Measurements from ENCODE around the gene HSPA4. TPM values are rescaled to one million over a fixed set of nuclear protein-coding genes. Genes with fewer than 3 reads are reported as not detected.

HSPA4 gene
- total RNA-seq, 2 donors from 2014 or later = 51.1 to 73.5 TPM

DNA sequence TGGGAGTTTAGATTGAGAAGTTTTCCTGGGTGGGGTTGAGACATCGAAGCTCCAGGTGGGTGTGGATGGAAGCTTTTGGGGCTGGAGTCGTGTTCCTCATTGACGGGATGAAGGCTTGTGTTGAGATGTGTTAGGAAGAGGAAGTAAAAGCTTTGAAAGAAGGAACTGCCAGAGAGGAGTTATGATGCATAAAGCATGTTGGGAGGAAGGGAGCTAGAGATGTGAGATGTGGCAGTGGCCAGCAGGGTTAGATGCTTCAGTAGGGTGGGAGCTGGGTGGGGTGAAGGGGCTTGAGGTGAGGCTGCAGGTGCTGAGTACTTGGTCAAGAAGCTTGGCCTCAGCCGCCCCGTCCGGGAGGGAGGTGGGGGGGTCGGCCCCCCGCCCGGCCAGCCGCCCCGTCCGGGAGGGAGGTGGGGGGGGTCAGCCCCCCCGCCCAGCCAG is 56.7 kb downstream of the HSPA4 start:
- Histone ChIP-seq H3K27ac (no peak overlapping the region), H3K4me1 (replicated peaks) (no peaks in the 10 kb centered on the region), H3K4me3 (no peak overlapping the region), H3K27me3 (replicated peaks; ENCODE audit: insufficient read depth) (no peaks in the 10 kb centered on the region), H3K36me3 (peaks cover 0 to 4% of the 10 kb centered on the region in 2 donors), H3K9me3 (no peaks in the 10 kb centered on the region)
- intact Hi-C loops (cut with DNase I) = no loop called here
- no peak for DNase-seq (ENCODE audit: low spot score)
- 76% methylated on average over 6 of the region's 13 CpGs for whole genome bisulfite sequencing
- TF ChIP-seq, protein P1, sequence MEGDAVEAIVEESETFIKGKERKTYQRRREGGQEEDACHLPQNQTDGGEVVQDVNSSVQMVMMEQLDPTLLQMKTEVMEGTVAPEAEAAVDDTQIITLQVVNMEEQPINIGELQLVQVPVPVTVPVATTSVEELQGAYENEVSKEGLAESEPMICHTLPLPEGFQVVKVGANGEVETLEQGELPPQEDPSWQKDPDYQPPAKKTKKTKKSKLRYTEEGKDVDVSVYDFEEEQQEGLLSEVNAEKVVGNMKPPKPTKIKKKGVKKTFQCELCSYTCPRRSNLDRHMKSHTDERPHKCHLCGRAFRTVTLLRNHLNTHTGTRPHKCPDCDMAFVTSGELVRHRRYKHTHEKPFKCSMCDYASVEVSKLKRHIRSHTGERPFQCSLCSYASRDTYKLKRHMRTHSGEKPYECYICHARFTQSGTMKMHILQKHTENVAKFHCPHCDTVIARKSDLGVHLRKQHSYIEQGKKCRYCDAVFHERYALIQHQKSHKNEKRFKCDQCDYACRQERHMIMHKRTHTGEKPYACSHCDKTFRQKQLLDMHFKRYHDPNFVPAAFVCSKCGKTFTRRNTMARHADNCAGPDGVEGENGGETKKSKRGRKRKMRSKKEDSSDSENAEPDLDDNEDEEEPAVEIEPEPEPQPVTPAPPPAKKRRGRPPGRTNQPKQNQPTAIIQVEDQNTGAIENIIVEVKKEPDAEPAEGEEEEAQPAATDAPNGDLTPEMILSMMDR (IDR thresholded peaks at IDR 0.05) = no peak
- TF ChIP-seq POLR2AphosphoS5 (IDR thresholded peaks at IDR 0.05) (no peak), POLR2A (IDR thresholded peaks at IDR 0.05) (no peak)

DNA sequence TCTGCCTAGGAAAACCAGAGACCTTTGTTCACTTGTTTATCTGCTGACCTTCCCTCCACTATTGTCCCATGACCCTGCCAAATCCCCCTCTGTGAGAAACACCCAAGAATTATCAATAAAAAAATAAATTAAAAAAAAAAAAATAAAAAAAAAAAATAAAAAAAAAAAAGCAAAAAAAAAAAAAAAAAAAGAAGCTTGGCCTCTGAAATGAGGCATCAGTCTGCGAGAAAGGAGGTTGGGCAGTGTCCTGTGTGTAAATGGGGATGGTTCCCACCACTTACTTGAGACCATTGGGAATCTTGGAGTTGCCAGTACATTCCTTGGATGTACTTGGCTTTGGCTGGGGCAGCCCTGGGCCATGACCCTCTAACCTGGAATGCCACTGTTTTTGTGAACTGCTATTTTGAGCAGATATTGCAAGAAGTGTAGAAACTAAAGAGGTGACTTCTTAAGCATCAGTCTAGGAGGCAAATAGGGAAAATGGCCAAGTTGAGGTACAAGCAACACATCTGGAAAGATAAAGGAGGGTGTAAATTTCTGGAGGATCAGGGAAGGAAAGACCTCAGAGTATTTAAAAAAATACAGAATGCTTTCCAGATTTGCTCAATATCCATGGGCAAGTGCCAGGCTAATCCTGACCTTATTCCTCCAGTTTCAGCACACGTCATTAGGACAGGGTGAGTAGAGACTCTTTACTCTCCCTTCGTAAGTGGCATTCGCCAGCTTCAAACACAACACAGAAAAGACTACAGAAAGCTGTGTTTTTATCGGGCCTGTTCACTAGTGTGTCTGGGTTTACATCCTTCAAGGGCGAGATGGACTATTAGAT is 58.1 kb downstream of the HSPA4 start:
- Histone ChIP-seq H3K27ac (no peak overlapping the region), H3K4me1 (replicated peaks) (no peaks in the 10 kb centered on the region), H3K9me3 (no peaks in the 10 kb centered on the region), H3K36me3 (peaks cover 0 to under 1% of the 10 kb centered on the region in 2 donors), H3K27me3 (replicated peaks; ENCODE audit: insufficient read depth) (no peaks in the 10 kb centered on the region), H3K4me3 (no peak overlapping the region)
- TF ChIP-seq, protein P1 (IDR thresholded peaks at IDR 0.05) = no peak
- no peak for TF ChIP-seq POLR2AphosphoS5 (IDR thresholded peaks at IDR 0.05)
- TF ChIP-seq POLR2A (IDR thresholded peaks at IDR 0.05) = no peak
- intact Hi-C loops (cut with DNase I) = loop anchor here (2.0 to 10.0 kb wide), 4 partner anchors 179 to 759 kb away; no protein-coding TSS in a partner anchor
- 89% methylated on average over 6 of the region's 6 CpGs for WGBS
- no peak for DNase-seq (ENCODE audit: low spot score)

DNA sequence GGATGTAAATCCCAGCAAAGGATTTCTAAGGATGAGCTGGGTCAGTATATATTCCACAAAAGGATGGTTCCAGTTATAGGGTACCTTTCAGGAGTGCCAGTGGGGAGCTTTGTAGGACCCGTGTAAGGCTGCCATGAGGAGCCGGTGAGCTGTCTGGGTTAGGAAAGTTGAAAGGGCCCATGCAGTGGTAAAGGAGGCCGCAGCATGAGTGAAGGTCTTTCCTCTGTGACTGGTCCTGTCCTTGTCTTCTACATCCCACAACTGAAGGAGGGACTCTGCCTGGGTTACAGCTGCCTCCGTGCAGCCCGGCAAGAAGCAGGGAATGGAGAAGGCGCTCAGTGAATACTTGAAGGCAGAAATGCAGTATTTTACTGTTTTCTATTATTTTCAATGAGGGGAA is 58.9 kb downstream of the HSPA4 start:
- H3K36me3 ChIP-seq = no peaks in the 10 kb centered on the region
- H3K27ac ChIP-seq = no peak overlapping the region
- TF ChIP-seq POLR2A (IDR thresholded peaks at IDR 0.05) (no peak), POLR2AphosphoS5 (IDR thresholded peaks at IDR 0.05) (no peak)
- TF ChIP-seq, protein P1 (IDR thresholded peaks at IDR 0.05) = no peak
- H3K4me3 ChIP-seq = no peak overlapping the region
- intact Hi-C loops (cut with DNase I) = loop anchor here (2.0 to 10.0 kb wide), 4 partner anchors 178 to 758 kb away; no protein-coding TSS in a partner anchor
- H3K9me3 ChIP-seq = no peaks in the 10 kb centered on the region
- no peaks in the 10 kb centered on the region for H3K27me3 ChIP-seq (replicated peaks; ENCODE audit: insufficient read depth)
- no peaks in the 10 kb centered on the region for H3K4me1 ChIP-seq (replicated peaks)
- DNase-seq (ENCODE audit: low spot score) = no peak
- 77% methylated on average over 6 of the region's 6 CpGs for WGBS

DNA sequence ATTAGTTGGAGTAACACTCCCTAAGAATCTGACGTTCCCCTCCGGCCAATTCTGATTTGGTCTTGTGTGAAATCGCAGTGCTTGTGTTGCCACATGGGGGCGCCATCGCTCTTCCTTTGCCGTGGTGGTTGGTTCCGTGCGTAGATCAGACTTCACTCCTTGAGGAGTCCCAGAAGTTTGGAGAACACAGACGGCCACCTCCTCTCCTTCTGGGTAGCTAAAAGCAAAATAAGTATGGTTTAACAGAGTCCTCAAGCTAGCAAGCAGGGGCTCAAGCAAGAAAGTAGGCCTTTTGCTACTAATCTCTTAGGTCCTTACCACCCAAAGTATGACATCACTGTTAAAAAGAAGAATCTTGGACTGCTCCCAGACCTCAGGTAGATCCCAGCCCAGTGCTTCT is 59.5 kb downstream of the HSPA4 start:
- peak; percentile 53 for TF ChIP-seq POLR2AphosphoS5 (IDR thresholded peaks at IDR 0.05)
- TF ChIP-seq POLR2A (IDR thresholded peaks at IDR 0.05) = no peak
- TF ChIP-seq, protein P1 (IDR thresholded peaks at IDR 0.05) = peak; percentile 85 to 91 (median 90)
- no peak overlapping the region for H3K4me3 ChIP-seq
- H3K9me3 ChIP-seq = no peaks in the 10 kb centered on the region
- H3K4me1 ChIP-seq (replicated peaks) = no peaks in the 10 kb centered on the region
- H3K36me3 ChIP-seq = no peaks in the 10 kb centered on the region
- no peak overlapping the region for H3K27ac ChIP-seq
- no peaks in the 10 kb centered on the region for H3K27me3 ChIP-seq (replicated peaks; ENCODE audit: insufficient read depth)
- peak; percentile 80 for DNase-seq (ENCODE audit: low spot score)
- 1% methylated on average over 9 of the region's 9 CpGs for WGBS
- intact Hi-C loops (cut with DNase I) = loop anchor here (2.0 to 10.0 kb wide), 4 partner anchors 178 to 758 kb away; no protein-coding TSS in a partner anchor

Measured in prostate gland (tissue), 2 donors.